SU-DHL-6 (cell line): ENCODE data around the gene OGT.
"Not testable (repeated sequence)": the region's sequence is repeated elsewhere in the genome, so short reads cannot be mapped to it uniquely, and the experiment has no call there.

ENCODE experiments used
- H2AFZ ChIP-seq: fragments of 200-600 bp; sonication (generic); 2 replicates; pipeline ENCODE4 v1.6.1; 2014; ENCODE audit warnings: low read depth, mild to moderate bottlenecking, moderate library complexity, mixed read lengths, antibody characterized with exemption, low read length; ENCODE audit not compliant: severe bottlenecking
- H3F3A ChIP-seq: fragments of 200-600 bp; shearing (Covaris generic); 2 replicates; pipeline ENCODE4 v1.6.0; 2016; ENCODE audit warnings: antibody characterized with exemption, mild to moderate bottlenecking; ENCODE audit not compliant: insufficient read depth
- H3K27ac ChIP-seq: fragments of 200-600 bp; sonication (generic); 2 replicates; pipeline ENCODE4 v1.5.1; 2016; ENCODE audit warnings: low read depth, mild to moderate bottlenecking, low read length, moderate library complexity, mixed read lengths
- H3K27me3 ChIP-seq: fragments of 200-600 bp; sonication (generic), shearing (Covaris generic); 2 replicates; pipeline ENCODE4 v1.6.0; 2014; ENCODE audit warnings: mild to moderate bottlenecking, low read length
- H3K36me3 ChIP-seq: fragments of 200-600 bp; sonication (generic); 2 replicates; pipeline ENCODE4 v1.6.1; 2014; ENCODE audit warnings: mild to moderate bottlenecking, low read length, mixed read lengths
- H3K4me2 ChIP-seq: fragments of 300-600, 200-600 bp; shearing (Covaris generic), sonication (generic); 2 replicates; pipeline ENCODE4 v1.6.0; 2014; ENCODE audit warnings: low read length, low read depth, mild to moderate bottlenecking; ENCODE audit not compliant: poor library complexity, severe bottlenecking
- H3K4me3 ChIP-seq: fragments of 200-600 bp; sonication (generic); 2 replicates; pipeline ENCODE4 v1.5.1; 2014; ENCODE audit warnings: antibody characterized with exemption, low read length, mild to moderate bottlenecking, mixed read lengths; ENCODE audit not compliant: insufficient read depth, poor library complexity, severe bottlenecking
- H3K79me2 ChIP-seq: fragments of 200-600 bp; sonication (generic); 2 replicates; pipeline ENCODE4 v1.6.1; 2014; ENCODE audit warnings: mild to moderate bottlenecking, low read length, moderate library complexity; ENCODE audit not compliant: insufficient read depth
- H3K9ac ChIP-seq: fragments of 200-600 bp; sonication (generic); 2 replicates; pipeline ENCODE4 v1.7.0; 2014; ENCODE audit warnings: mild to moderate bottlenecking, low read length
- H3K9me2 ChIP-seq: fragments of 200-600 bp; sonication (generic); replicated peaks from 2 replicates; pipeline ENCODE4 v1.6.1; 2014; ENCODE audit warnings: low read length; ENCODE audit not compliant: insufficient read depth
- H3K9me3 ChIP-seq: fragments of 200-600 bp; sonication (generic); 2 replicates; pipeline ENCODE4 v1.6.1; 2014; ENCODE audit warnings: low read length, mixed read lengths; ENCODE audit not compliant: insufficient read depth
- H4K20me1 ChIP-seq: fragments of 200-600 bp; sonication (generic); 2 replicates; pipeline ENCODE4 v1.6.1; 2014; ENCODE audit warnings: low read depth, mild to moderate bottlenecking, antibody characterized with exemption, low read length, moderate library complexity, mixed read lengths
- CTCF ChIP-seq: fragments of 200-600 bp; sonication (generic); IDR thresholded peaks from one replicate; pipeline ENCODE4 v1.5.1; 2017; ENCODE audit warnings: antibody characterized with exemption, mild to moderate bottlenecking, low read length, moderate library complexity; ENCODE audit not compliant: insufficient read depth, poor library complexity, severe bottlenecking
- EZH2phosphoT487 ChIP-seq: fragments of 200-600 bp; sonication (generic), shearing (Covaris generic); conservative IDR thresholded peaks from 2 replicates; pipeline ENCODE4 v1.6.1; 2018; ENCODE audit warnings: mild to moderate bottlenecking, antibody characterized with exemption, low read length, moderate library complexity, mixed read lengths

Gene OGT

GRCh38 chrX:71579990-71580380 lies 47.1 kb downstream of the OGT start:
- Histone ChIP-seq H3K27me3 (no peaks in the 10 kb centered on the region), H3K79me2 (no peaks in the 10 kb centered on the region), H4K20me1 (no peaks in the 10 kb centered on the region), H3K9ac (no peak overlapping the region), H3K27ac (no peak overlapping the region), H3K4me3 (no peak overlapping the region), H3K4me2 (no peak overlapping the region), H3K9me2 (no peaks in the 10 kb centered on the region), H3K9me3 (no peaks in the 10 kb centered on the region), H3F3A (no peaks in the 10 kb centered on the region), H3K36me3 (0 out of 2 replicates have a peak, but pooled peaks cover 4% of the 10 kb centered on the region), H2AFZ (no peak overlapping the region)
- TF ChIP-seq EZH2phosphoT487 (no peak), CTCF (no peak)

- H2AFZ ChIP-seq = no peak overlapping the region
- H3F3A ChIP-seq = no peaks in the 10 kb centered on the region
- no peaks in the 10 kb centered on the region for H4K20me1 ChIP-seq
- H3K4me3 ChIP-seq = no peak overlapping the region
- H3K9me2 ChIP-seq = no peaks in the 10 kb centered on the region
- H3K36me3 ChIP-seq = no peaks in the 10 kb centered on the region
- H3K79me2 ChIP-seq = no peaks in the 10 kb centered on the region
- H3K9ac ChIP-seq = no peak overlapping the region
- H3K27ac ChIP-seq = no peak overlapping the region
- TF ChIP-seq CTCF (no peak), EZH2phosphoT487 (no peak)
- no peak overlapping the region for H3K4me2 ChIP-seq
- no peaks in the 10 kb centered on the region for H3K27me3 ChIP-seq
- no peaks in the 10 kb centered on the region for H3K9me3 ChIP-seq
Observed at GRCh38 chrX:71581210-71581609, 48.3 kb downstream of the OGT start.

GRCh38 chrX:71586929-71587328 lies 54.0 kb downstream of the OGT start:
- Histone ChIP-seq H4K20me1 (no peaks in the 10 kb centered on the region), H3F3A (no peaks in the 10 kb centered on the region), H2AFZ (no peak overlapping the region), H3K9ac (no peak overlapping the region), H3K4me2 (no peak overlapping the region), H3K9me3 (no peaks in the 10 kb centered on the region), H3K4me3 (no peak overlapping the region), H3K79me2 (no peaks in the 10 kb centered on the region), H3K9me2 (no peaks in the 10 kb centered on the region), H3K27me3 (no peaks in the 10 kb centered on the region), H3K36me3 (no peaks in the 10 kb centered on the region), H3K27ac (no peak overlapping the region)
- TF ChIP-seq CTCF = no peak
- TF ChIP-seq EZH2phosphoT487 = no peak

GRCh38 chrX:71593210-71593609 lies 60.3 kb downstream of the OGT start:
- H3K9ac ChIP-seq, H3K27me3 ChIP-seq, H3K9me3 ChIP-seq, H3K27ac ChIP-seq, H3K79me2 ChIP-seq, H3F3A ChIP-seq, H2AFZ ChIP-seq, H3K9me2 ChIP-seq, H3K4me3 ChIP-seq, H3K36me3 ChIP-seq, H3K4me2 ChIP-seq, H4K20me1 ChIP-seq: not testable (repeated sequence)
